Stimulated activated CD8-positive, alpha-beta memory T cell treated with anti-CD3 and anti-CD28 coated beads, Interleukin-12 subunit alpha, Interleukin-12 subunit beta, amount 100 ng/mL, for 4 hours (primary cell): Measurements from ENCODE around the gene DYNC1LI1.
"Not testable (repeated sequence)": the region's sequence is repeated elsewhere in the genome, so short reads cannot be mapped to it uniquely, and the experiment has no call there.

Source experiments
- DNase-seq: peaks from one replicate; pipeline ENCODE4 v3.0.0-alpha.2; 2020; ENCODE audit warnings: low read depth

Gene DYNC1LI1

GRCh38 chr3:32531010-32531647 is 39.5 kb downstream of the DYNC1LI1 start:
- no peak for DNase-seq

GRCh38 chr3:32525720-32526119 is 44.9 kb downstream of the DYNC1LI1 start:
- DNase-seq: no peak

GRCh38 chr3:32522682-32523081 is 48.0 kb downstream of the DYNC1LI1 start:
- DNase-seq: no peak

GRCh38 chr3:32518921-32519320 is 51.7 kb downstream of the DYNC1LI1 start:
- DNase-seq: not testable (repeated sequence)

GRCh38 chr3:32516751-32517150 is 53.9 kb downstream of the DYNC1LI1 start:
- not testable (repeated sequence) for DNase-seq

GRCh38 chr3:32511005-32511404 is 59.7 kb downstream of the DYNC1LI1 start:
- DNase-seq: no peak

GRCh38 chr3:32510075-32510724 is 60.5 kb downstream of the DYNC1LI1 start:
- DNase-seq: peak; percentile 21

GRCh38 chr3:32508711-32509110 is 61.9 kb downstream of the DYNC1LI1 start:
- DNase-seq: no peak

GRCh38 chr3:32506466-32506865 is 64.2 kb downstream of the DYNC1LI1 start:
- no peak for DNase-seq

- DNase-seq: no peak
These were observed 67.7 kb downstream of the DYNC1LI1 start for GRCh38 chr3:32502946-32503286.

GRCh38 chr3:32502118-32502945 is 68.3 kb downstream of the DYNC1LI1 start, which contains the start of gene CMTM6:
CMTM6 (minus strand) TSS chr3:32502852; CDS start chr3:32502745, 107 bp downstream.
- peak; percentile 44 for DNase-seq

- no peak for DNase-seq
These were observed 68.9 kb downstream of the DYNC1LI1 start for GRCh38 chr3:32501783-32502117.

- DNase-seq: no peak
These were observed 69.5 kb downstream of the DYNC1LI1 start for GRCh38 chr3:32500880-32501782.

GRCh38 chr3:32500231-32500630 is 70.4 kb downstream of the DYNC1LI1 start:
- DNase-seq: no peak

- DNase-seq: no peak
These were observed 71.1 kb downstream of the DYNC1LI1 start for GRCh38 chr3:32499585-32499984.

- DNase-seq: no peak
These were observed 71.7 kb downstream of the DYNC1LI1 start for GRCh38 chr3:32498992-32499391.

GRCh38 chr3:32498252-32498651 is 72.4 kb downstream of the DYNC1LI1 start:
- DNase-seq: no peak

- no peak for DNase-seq
These were observed 75.0 kb downstream of the DYNC1LI1 start for GRCh38 chr3:32495609-32496008.

GRCh38 chr3:32495085-32495484 is 75.6 kb downstream of the DYNC1LI1 start:
- DNase-seq: no peak

- no peak for DNase-seq
These were observed 76.9 kb downstream of the DYNC1LI1 start for GRCh38 chr3:32493437-32494414.
